GM12878 (cell line): Measurements from ENCODE around the gene KHDRBS1. TPM values are rescaled to one million over a fixed set of nuclear protein-coding genes. Genes with fewer than 3 reads are reported as not detected.

Experiments used
- ATAC-seq: fragments of 200-7000 bp; cut with Tn5 transposase; 3 replicates; pipeline ENCODE4 v1.9.1; 2020; ENCODE audit warnings: mild to moderate bottlenecking, moderate library complexity
- BruUV-seq: library from RNA; stranded (reverse); fragments of 400-500 nt; replicated peaks from 2 replicates; lab custom pipeline; 2021; lab: Mats Ljungman, UMichigan
- CTCF ChIA-PET: fragments of 300-600 bp; sonication (Branson Sonifier 250); formaldehyde crosslinking; extraction: SDS; loops from one replicate; lab custom pipeline; 2021; ENCODE audit warnings: inconsistent platforms; lab: Yijun Ruan, JAX
- POLR2A ChIA-PET: fragments of 350-600 bp; formaldehyde crosslinking; extraction: SDS; loops from one replicate; lab custom pipeline; 2021; ENCODE audit warnings: inconsistent platforms; lab: Charles Lee
- RAD21 ChIA-PET: fragments of 300-600 bp; sonication (Branson Sonifier 250); formaldehyde crosslinking; loops from one replicate; lab custom pipeline; 2023; ENCODE audit warnings: antibody characterized with exemption; ENCODE audit not compliant: unreplicated experiment; lab: Charles Lee
- SMC1A ChIA-PET: fragments of 300-600 bp; sonication (Branson Sonifier 250); formaldehyde crosslinking; loops from one replicate; lab custom pipeline; 2023; ENCODE audit not compliant: unreplicated experiment, uncharacterized antibody; lab: Charles Lee
- DNase-seq: peaks from one replicate; pipeline ENCODE4 v3.0.0-alpha.2; 2011; ENCODE audit warnings: low read depth, low spot score
- FAIRE-seq: peaks from 3 replicates; lab custom pipeline; 2011; peaks lifted over from hg19 to GRCh38; lab: Jason Lieb, UNC
- H2AFZ ChIP-seq: 2 replicates; pipeline ENCODE4 v1.6.0; 2011; ENCODE audit warnings: low read depth, low read length, control low read depth; ENCODE audit not compliant: control insufficient read depth
- H3K27ac ChIP-seq: 2 replicates; pipeline ENCODE4 v1.5.1; 2011; ENCODE audit warnings: control low read depth; ENCODE audit not compliant: control insufficient read depth, insufficient read depth
- H3K27me3 ChIP-seq, 2 experiments: replicated peaks in 1 of 2; 2 replicates each; pipeline versions ENCODE4 v1.6.0 to v1.6.1; 2011; ENCODE audit warnings: low read length in 1 of 2; ENCODE audit not compliant: control insufficient read depth in 2 of 2, insufficient read depth in 2 of 2
- H3K36me3 ChIP-seq, 2 experiments: 2 replicates each; pipeline ENCODE4 v1.5.1; 2011; ENCODE audit warnings: low read length in 1 of 2; ENCODE audit not compliant: control insufficient read depth in 2 of 2, insufficient read depth in 2 of 2
- H3K4me1 ChIP-seq: 2 replicates; pipeline ENCODE4 v1.6.1; 2011; ENCODE audit warnings: mild to moderate bottlenecking, low read length, moderate library complexity, mixed read lengths; ENCODE audit not compliant: control insufficient read depth, insufficient read depth
- H3K4me2 ChIP-seq: 2 replicates; pipeline ENCODE4 v1.6.0; 2011; ENCODE audit warnings: control low read depth; ENCODE audit not compliant: control insufficient read depth, insufficient read depth
- H3K4me3 ChIP-seq: fragments of 200-600 bp; sonication (generic); 2 replicates; pipeline ENCODE4 v1.5.1; 2016
- H3K79me2 ChIP-seq: 2 replicates; pipeline ENCODE4 v1.6.0; 2011; ENCODE audit warnings: low read length; ENCODE audit not compliant: control insufficient read depth, insufficient read depth
- H3K9ac ChIP-seq: 2 replicates; pipeline ENCODE4 v1.8.0; 2011; ENCODE audit warnings: low read length, control low read depth, mixed read lengths; ENCODE audit not compliant: control insufficient read depth, insufficient read depth
- H3K9me3 ChIP-seq: replicated peaks from 3 replicates; pipeline ENCODE4 v1.5.1; 2011; ENCODE audit warnings: mild to moderate bottlenecking, low read length; ENCODE audit not compliant: control insufficient read depth, insufficient read depth
- H4K20me1 ChIP-seq: 2 replicates; pipeline ENCODE4 v1.6.0; 2011; ENCODE audit not compliant: control insufficient read depth, insufficient read depth
- DPF2 ChIP-seq: fragments of 450-650 bp; IDR thresholded peaks from 2 replicates; pipeline ENCODE4 v1.6.1; 2017; ENCODE audit warnings: mild to moderate bottlenecking
- ETV6 ChIP-seq, 2 experiments: fragments of 450-650 bp in 1 of 2; IDR thresholded peaks in 1 of 2; conservative IDR thresholded peaks in 1 of 2; 2 replicates each; pipeline ENCODE4 v1.6.1; 2014; ENCODE audit warnings: antibody characterized with exemption in 1 of 2, borderline replicate concordance in 1 of 2, low read depth in 1 of 2, mild to moderate bottlenecking in 1 of 2, moderate library complexity in 1 of 2
- FOXM1 ChIP-seq: IDR thresholded peaks from 2 replicates; pipeline ENCODE4 v1.6.1; 2012; ENCODE audit warnings: low read depth, mild to moderate bottlenecking, inconsistent platforms, low read length, moderate library complexity
- HSF1 ChIP-seq: fragments of 150-350 bp; IDR thresholded peaks from 2 replicates; pipeline ENCODE4 v1.6.1; 2014; ENCODE audit warnings: mild to moderate bottlenecking, low read depth, low read length
- NBN ChIP-seq: fragments of 450-650 bp; IDR thresholded peaks from 2 replicates; pipeline ENCODE4 v1.6.1; 2016
- NFXL1 ChIP-seq: fragments of 450-650 bp; IDR thresholded peaks from 2 replicates; pipeline ENCODE4 v1.6.1; 2017; ENCODE audit warnings: antibody characterized with exemption, mild to moderate bottlenecking, borderline replicate concordance
- NRF1 ChIP-seq: conservative IDR thresholded peaks from 2 replicates; pipeline ENCODE4 v1.6.1; 2011; ENCODE audit warnings: mild to moderate bottlenecking, low read depth, low read length, improper control_type of control experiment
- PML ChIP-seq: IDR thresholded peaks from 2 replicates; pipeline ENCODE4 v1.6.1; 2012; ENCODE audit warnings: low read length, inconsistent platforms
- SMAD5 ChIP-seq: IDR thresholded peaks from 2 replicates; pipeline ENCODE4 v1.6.1; 2016; ENCODE audit warnings: antibody characterized with exemption, low read depth
- SRF ChIP-seq, 2 experiments: IDR thresholded peaks; 2 replicates each; pipeline ENCODE4 v1.6.1; 2011; ENCODE audit warnings: low read depth in 2 of 2, low read length in 2 of 2, mild to moderate bottlenecking in 1 of 2, moderate library complexity in 1 of 2
- TARDBP ChIP-seq: IDR thresholded peaks from 2 replicates; pipeline ENCODE4 v1.6.1; 2016; ENCODE audit warnings: borderline replicate concordance
- TCF3 ChIP-seq: IDR thresholded peaks from 2 replicates; pipeline ENCODE4 v1.6.1; 2012; ENCODE audit warnings: low read depth, mild to moderate bottlenecking, low read length, borderline replicate concordance; ENCODE audit not compliant: insufficient read depth
- ZNF592 ChIP-seq: fragments of 450-650 bp; IDR thresholded peaks from 2 replicates; pipeline ENCODE4 v1.6.1; 2017; ENCODE audit warnings: mild to moderate bottlenecking, moderate library complexity
- WGBS: methylation state at CpG from one replicate; pipeline ENCODE4 v1.1.6; 2016; ENCODE audit warnings: low lambda C conversion rate; ENCODE audit not compliant: insufficient replicate concordance, insufficient coverage; ENCODE audit errors: missing lambda C conversion rate; 5-methylcytosine and 5-hydroxymethylcytosine counted together
- in situ Hi-C: fragments of 300-500 bp; cut with MboI; formaldehyde crosslinking; loops from 9 replicates; pipeline ENCODE4 v1.14.3; 2018; ENCODE audit warnings: mixed read lengths
- intact Hi-C: fragments of 100-400 bp; cut with micrococcal nuclease; formaldehyde crosslinking; loops from one replicate; pipeline ENCODE4 v1.14.2; 2022; ENCODE audit not compliant: unreplicated experiment
- polyA plus RNA-seq, 11 experiments: library from polyadenylated mRNA; depleted of rRNA in 4 of 11; unstranded in 6 of 11; stranded (reverse) in 5 of 11; fragments of >200 nt; fragmentation: Nextera tagmentation in 4 of 11; fragmentation: Illumina TruSeq in 1 of 11; extraction: Ambion mirVana in 4 of 11; extraction: Trizol in 1 of 11; gene quantifications; 1 replicate in 1 of 11; 2 replicates in 10 of 11; pipeline versions ENCODE4 v1.2.1 to v1.2.3, GENCODE V29; 2011 to 2016; ENCODE audit warnings: inconsistent platforms in 2 of 11, missing spikeins in 2 of 11, low read depth in 1 of 11
- total RNA-seq, 4 experiments: library from RNA; depleted of rRNA in 3 of 4; stranded (reverse); fragments of >200 nt in 3 of 4; fragmentation: Illumina TruSeq in 1 of 4; extraction: Trizol in 1 of 4; gene quantifications; 2 replicates each; pipeline versions ENCODE4 v1.2.1 to v1.2.3, GENCODE V29; 2013 to 2021
- TF ChIP-seq, protein P1 (sequence below): fragments of 450-650 bp; IDR thresholded peaks from 2 replicates; pipeline ENCODE4 v1.6.1; 2018; ENCODE audit warnings: mild to moderate bottlenecking, low read depth, moderate library complexity; ENCODE audit not compliant: partially characterized antibody
- TF ChIP-seq, protein P2 (sequence below): IDR thresholded peaks from 2 replicates; pipeline ENCODE4 v1.6.1; 2012; ENCODE audit warnings: low read depth, low read length, improper control_type of control experiment

The KHDRBS1 gene
- total and polyA plus RNA-seq, 10 of the 15 experiments (the other 5 are each of a cell fraction or from before 2014, with no cell fraction given): 42.5 to 204 (median 96.0) TPM

GRCh38 chr1:32032275-32032615, 18.6 kb downstream of the KHDRBS1 start:
- Histone ChIP-seq H3K79me2 (peaks cover 64% of the 10 kb centered on the region), H3K27me3 (no peaks in the 10 kb centered on the region), H3K4me2 (no peak overlapping the region), H3K27ac (no peak overlapping the region), H3K4me3 (no peak overlapping the region), H3K4me1 (0 out of 2 replicates have a peak, but pooled peaks cover 3% of the 10 kb centered on the region), H3K9ac (no peak overlapping the region), H2AFZ (no peak overlapping the region), H3K36me3 (peaks cover 15 to 47% of the 10 kb centered on the region in 2 experiments), H3K9me3 (no peaks in the 10 kb centered on the region), H4K20me1 (peaks cover 5% of the 10 kb centered on the region; the same call in 1 of the 2 replicates)
- FAIRE-seq (no peak), DNase-seq (no peak)
- ChIA-PET SMC1A (interaction anchor here (0.6 to 1.5 kb wide), 2 partner anchors 9 to 11 kb away, joined by 3 to 5 read pairs; no protein-coding TSS in a partner anchor), CTCF (interaction anchor here (0.7 to 2.1 kb wide), 3 partner anchors 8 to 55 kb away, joined by 3 to 5 read pairs (median 3); no protein-coding TSS in a partner anchor), POLR2A (interaction anchor here (2.2 kb wide), 1 partner anchor 16 kb away, joined by 5 read pairs; no protein-coding TSS in a partner anchor), RAD21 (no interaction called here)
- whole genome bisulfite sequencing: 70% methylated on average over 2 of the region's 2 CpGs
- no TSS peak for BruUV-seq
- in situ Hi-C loops: no loop called here
- TF ChIP-seq DPF2 (no peak), NFXL1 (no peak), NBN (no peak), ZNF592 (no peak), ETV6 (conservative IDR thresholded peaks at IDR 0.05 in 1 of 2, IDR thresholded peaks at IDR 0.05 in 1 of 2; ENCODE audit: borderline replicate concordance in 1 of 2, low read depth in 1 of 2) (no peak), TARDBP (no peak), SRF (IDR thresholded peaks at IDR 0.05; ENCODE audit: low read depth in 2 of 2, low read length in 2 of 2) (no peak), HSF1 (no peak), SMAD5 (no peak), PML (no peak), FOXM1 (no peak), TCF3 (no peak), NRF1 (no peak)
- TF ChIP-seq, protein P1, sequence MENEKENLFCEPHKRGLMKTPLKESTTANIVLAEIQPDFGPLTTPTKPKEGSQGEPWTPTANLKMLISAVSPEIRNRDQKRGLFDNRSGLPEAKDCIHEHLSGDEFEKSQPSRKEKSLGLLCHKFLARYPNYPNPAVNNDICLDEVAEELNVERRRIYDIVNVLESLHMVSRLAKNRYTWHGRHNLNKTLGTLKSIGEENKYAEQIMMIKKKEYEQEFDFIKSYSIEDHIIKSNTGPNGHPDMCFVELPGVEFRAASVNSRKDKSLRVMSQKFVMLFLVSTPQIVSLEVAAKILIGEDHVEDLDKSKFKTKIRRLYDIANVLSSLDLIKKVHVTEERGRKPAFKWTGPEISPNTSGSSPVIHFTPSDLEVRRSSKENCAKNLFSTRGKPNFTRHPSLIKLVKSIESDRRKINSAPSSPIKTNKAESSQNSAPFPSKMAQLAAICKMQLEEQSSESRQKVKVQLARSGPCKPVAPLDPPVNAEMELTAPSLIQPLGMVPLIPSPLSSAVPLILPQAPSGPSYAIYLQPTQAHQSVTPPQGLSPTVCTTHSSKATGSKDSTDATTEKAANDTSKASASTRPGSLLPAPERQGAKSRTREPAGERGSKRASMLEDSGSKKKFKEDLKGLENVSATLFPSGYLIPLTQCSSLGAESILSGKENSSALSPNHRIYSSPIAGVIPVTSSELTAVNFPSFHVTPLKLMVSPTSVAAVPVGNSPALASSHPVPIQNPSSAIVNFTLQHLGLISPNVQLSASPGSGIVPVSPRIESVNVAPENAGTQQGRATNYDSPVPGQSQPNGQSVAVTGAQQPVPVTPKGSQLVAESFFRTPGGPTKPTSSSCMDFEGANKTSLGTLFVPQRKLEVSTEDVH: no peak
- TF ChIP-seq, protein P2, sequence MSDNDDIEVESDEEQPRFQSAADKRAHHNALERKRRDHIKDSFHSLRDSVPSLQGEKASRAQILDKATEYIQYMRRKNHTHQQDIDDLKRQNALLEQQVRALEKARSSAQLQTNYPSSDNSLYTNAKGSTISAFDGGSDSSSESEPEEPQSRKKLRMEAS: no peak
- TF ChIP-seq, all 136 proteins: peak for 0
- no peak for ATAC-seq
- intact Hi-C loops: no loop called here
